HG03432 (cell line): ENCODE results near the gene NELFE.
A peak's percentile ranks its signal among the peaks of the same experiment; 100 is the strongest.
"Not testable (repeated sequence)": the region's sequence is repeated elsewhere in the genome, so short reads cannot be mapped to it uniquely, and the experiment has no call there.

Experiments used
- ATAC-seq: cut with Tn5 transposase; IDR thresholded peaks from one replicate; pipeline ENCODE4 v1.9.1; 2021; ENCODE audit warnings: mild to moderate bottlenecking, moderate library complexity; ENCODE audit not compliant: unreplicated experiment

Gene NELFE, protein sequence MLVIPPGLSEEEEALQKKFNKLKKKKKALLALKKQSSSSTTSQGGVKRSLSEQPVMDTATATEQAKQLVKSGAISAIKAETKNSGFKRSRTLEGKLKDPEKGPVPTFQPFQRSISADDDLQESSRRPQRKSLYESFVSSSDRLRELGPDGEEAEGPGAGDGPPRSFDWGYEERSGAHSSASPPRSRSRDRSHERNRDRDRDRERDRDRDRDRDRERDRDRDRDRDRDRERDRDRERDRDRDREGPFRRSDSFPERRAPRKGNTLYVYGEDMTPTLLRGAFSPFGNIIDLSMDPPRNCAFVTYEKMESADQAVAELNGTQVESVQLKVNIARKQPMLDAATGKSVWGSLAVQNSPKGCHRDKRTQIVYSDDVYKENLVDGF

DNA sequence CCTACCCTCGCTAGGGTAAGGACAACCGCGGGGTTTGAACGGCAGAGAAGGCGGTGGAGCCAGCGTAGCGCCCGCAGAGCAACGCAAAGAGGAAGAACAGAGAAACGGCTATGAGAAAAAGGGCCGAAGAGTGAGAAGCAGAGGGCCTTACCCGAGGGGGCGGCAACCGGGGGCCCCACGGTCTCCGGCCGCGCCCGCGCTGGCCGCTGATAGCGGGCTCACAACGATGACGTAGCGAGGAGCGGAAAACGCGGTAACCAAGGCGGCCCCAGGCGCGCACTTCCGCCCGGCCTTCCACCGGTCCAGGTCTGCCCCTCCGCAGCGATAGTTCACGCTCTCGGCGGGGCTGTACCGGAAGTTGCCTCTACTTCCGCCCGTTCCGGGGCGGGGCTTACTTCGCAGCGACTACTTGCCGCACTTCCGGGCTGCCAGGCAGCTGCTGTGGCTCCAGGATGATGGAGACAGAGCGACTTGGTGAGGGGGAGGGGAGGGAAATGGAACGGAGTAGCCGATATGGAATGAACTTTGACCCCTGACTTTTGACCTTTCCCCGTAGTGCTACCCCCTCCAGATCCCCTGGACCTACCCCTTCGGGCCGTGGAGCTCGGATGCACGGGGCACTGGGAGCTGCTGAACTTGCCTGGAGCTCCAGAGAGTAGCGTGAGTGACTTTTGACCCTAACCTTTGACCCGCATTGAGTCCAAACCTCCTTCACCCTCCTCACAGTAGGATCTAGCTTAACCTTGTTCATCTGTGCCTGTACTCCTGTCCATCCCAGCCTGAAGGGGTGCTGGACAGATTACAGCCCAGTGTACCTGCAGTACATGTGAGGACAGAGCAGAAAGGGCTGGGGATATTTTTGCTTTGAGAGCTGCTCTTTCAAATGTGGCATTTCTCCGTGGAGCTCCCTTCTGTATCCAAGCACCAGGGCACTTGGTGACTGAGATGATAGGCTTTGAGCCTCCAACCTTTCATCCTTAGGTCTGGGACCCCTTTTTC, at the start of gene NELFE, which contains the start of gene SKIC2:
TSS of gene NELFE (minus strand) at position 231 of the 999 bp plus-strand sequence. CDS start 525 bp downstream, outside the sequence.
TSS of gene SKIC2 (plus strand) at position 435 of the 999 bp plus-strand sequence. CDS start at position 453, 18 bp downstream.
- ATAC-seq, result peak; percentile 96

DNA sequence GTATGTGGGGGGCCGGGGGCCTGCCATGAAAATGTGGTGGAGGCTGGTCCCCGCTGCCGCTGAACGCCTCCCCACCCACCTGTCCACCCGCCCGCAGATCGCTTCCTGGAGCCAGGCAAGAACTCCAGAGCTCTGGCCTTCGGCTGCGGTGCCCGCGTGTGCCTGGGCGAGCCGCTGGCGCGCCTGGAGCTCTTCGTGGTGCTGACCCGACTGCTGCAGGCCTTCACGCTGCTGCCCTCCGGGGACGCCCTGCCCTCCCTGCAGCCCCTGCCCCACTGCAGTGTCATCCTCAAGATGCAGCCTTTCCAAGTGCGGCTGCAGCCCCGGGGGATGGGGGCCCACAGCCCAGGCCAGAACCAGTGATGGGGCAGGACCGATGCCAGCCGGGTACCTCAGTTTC, 49.3 kb upstream of the NELFE start:
- ATAC-seq, result not testable (repeated sequence)

DNA sequence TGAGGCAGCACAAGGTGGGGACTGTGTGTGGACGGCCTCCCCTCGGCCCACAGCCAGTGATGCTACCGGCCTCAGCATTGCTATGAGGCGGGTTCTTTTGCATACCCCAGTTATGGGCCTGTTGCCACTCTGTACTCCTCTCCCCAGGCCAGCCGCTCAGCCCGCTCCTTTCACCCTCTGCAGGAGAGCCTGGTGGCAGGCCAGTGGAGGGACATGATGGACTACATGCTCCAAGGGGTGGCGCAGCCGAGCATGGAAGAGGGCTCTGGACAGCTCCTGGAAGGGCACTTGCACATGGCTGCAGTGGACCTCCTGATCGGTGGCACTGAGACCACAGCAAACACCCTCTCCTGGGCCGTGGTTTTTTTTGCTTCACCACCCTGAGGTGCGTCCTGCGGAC, 48.3 kb upstream of the NELFE start:
- not testable (repeated sequence) for ATAC-seq

DNA sequence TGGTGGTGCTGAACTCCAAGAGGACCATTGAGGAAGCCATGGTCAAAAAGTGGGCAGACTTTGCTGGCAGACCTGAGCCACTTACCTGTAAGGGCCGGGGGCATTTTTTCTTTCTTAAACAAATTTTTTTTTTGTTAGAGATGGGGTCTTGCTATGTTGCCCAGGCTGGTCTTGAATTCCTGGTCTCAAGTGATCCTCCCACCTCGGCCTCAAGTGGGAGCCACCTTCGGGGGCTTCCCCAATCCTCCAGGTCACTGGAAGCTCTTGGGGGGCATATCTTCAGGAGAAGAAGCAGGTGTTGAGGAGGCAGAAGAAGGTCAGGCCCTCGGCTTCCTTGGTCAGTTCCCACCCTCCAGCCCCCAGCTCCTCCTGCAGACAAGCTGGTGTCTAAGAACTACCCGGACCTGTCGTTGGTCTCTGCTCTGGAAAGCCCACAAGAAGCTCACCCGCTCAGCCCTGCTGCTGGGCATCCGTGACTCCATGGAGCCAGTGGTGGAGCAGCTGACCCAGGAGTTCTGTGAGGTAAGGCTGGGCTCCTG, 47.3 kb upstream of the NELFE start:
- not testable (repeated sequence) for ATAC-seq

DNA sequence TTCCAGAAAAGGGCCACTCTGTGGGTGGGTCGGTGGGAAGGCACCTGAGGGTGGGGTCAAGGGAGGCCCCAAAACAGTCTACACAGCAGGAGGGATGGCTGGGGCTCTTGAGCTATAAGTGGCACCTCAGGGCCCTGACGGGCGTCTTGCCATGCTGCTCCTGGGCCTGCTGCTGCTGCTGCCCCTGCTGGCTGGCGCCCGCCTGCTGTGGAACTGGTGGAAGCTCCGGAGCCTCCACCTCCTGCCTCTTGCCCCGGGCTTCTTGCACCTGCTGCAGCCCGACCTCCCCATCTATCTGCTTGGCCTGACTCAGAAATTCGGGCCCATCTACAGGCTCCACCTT, 46.7 kb upstream of the NELFE start:
- not testable (repeated sequence) for ATAC-seq

DNA sequence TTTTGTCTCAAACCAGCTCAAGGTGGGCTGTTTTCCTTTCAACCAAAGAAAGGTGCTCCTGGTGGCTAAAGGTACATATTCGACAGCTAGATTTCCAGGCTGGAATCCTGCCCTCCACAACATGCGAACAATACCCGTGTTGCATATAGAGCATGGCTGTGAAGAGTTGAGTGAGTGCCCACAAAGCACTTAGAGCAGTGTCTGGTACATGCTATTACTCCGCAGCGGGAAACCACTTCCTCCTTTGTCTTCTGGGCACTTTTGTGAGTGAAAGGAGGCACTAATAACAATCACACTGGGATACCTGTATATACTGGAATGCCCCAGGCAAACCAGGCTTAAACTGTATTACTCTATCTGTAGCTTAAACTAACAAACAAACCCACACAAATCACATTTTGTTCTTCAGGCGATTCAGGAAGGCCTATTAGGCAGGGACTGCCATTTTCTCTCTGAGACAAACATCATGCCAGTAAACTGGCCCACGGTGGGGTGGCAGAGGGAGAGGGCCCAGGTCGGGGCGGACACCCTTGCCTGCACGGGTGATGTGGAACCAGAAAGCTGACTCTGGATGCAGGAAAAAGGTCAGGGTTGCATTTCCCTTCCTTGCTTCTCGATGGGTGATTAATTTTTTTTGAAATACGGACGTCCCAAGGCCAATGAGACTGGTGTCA, 46.2 kb upstream of the NELFE start:
- ATAC-seq, result not testable (repeated sequence)

DNA sequence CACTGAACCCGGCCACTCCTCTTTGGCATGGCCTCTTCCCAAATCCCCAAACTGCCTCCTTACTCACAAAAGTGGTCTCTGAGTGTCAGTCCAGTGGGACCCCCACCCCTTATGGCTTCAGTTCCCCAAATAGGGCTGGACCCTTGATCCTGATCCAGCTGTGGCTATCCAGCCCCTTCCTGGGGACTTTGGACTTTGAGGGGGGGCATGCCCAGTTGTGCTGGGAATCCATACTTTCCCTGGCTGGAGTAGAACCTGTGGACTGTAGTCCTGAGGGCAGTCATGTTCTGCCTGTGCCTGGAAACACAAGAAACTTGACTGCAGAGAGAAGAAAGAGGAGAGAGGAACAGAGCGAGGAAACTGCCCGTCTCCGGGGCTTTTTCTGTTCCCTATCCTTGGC, 45.6 kb upstream of the NELFE start:
- ATAC-seq, result not testable (repeated sequence)

DNA sequence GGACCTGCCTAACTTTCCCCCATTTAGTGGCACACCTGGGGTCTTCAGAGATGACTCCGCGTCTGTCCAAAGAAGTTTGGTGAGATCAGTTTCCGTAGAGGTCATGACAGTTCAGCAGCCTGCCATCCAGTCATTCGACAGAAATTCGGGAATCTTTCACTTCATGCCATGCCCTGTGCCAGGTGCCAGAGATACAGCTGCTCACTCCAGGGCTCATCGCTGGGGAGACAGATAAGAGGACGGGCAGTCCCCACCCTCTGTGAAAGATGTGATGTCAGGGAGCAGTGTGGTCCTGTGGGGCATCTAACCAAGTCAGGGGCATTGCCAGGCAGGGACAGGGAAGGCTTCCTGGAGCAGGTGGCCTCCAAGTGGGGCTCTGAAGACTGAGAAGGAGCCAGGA, 44.5 kb upstream of the NELFE start:
- ATAC-seq, result not testable (repeated sequence)

DNA sequence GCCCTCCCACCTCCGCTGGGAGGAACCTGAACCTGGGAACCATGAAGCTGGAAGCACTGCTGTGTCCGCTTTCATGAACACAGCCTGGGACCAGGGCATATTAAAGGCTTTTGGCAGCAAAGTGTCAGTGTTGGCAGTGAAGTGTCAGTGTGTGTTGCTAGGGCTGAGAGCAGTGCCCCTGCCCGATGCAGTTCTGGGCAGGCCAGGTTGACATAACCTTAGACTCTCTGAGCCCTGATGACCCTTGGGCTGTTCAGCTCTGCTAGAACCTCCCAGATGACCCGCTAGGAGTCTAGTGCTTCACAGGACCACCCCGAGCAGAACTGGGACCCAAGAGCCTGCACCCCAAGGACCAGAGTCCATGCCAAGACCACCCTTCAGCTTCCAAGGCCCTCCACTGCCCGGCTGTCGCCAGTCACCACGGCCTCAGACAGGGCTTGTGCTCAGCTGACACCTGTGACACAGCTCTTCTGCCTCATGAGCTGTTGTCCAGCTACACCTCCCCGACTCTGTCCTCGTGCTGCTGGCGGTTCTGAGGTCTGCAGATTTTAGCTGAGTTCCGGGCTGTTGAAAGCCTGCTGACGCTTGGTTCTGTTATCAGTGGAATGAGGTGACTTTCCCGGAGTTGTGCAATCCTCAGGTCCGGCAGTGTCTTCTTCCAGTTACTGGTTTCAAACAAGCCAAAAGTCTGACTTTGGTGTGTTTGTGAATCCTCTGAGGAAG, 43.9 kb upstream of the NELFE start:
- not testable (repeated sequence) for ATAC-seq

DNA sequence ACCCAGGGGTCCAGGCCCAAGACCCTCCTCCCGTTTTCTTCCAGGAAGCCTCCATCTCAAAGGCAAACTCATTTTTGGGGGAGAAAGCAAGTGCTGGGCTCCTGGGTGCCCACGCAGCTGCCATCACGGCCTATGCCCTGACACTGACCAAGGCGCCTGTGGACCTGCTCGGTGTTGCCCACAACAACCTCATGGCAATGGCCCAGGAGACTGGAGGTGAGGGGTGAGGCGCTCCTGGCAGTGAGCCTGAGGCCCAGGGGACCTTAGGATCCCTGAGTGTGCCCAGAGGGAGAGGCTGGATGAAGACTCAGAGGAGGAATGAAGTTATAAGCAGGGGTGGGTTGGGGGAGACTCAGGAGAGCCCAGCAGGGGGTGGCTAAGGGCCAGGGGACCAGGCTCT, 37.6 kb upstream of the NELFE start:
- not testable (repeated sequence) for ATAC-seq

DNA sequence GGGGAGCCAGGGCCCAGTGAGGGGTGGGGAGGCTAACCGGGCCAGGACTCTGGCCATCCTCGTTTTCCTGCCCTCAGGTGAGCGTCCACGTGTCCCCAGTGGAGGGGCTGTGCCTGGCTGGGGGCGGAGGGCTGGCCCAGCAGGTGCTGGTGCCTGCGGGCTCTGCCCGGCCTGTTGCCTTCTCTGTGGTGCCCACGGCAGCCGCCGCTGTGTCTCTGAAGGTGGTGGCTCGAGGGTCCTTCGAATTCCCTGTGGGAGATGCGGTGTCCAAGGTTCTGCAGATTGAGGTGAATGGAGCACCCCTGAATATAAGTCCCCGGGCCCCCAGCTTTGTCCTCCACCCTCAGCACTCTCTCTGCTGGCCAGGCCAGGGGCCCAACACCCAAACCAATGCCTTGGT, 35.6 kb upstream of the NELFE start:
- ATAC-seq, result not testable (repeated sequence)

DNA sequence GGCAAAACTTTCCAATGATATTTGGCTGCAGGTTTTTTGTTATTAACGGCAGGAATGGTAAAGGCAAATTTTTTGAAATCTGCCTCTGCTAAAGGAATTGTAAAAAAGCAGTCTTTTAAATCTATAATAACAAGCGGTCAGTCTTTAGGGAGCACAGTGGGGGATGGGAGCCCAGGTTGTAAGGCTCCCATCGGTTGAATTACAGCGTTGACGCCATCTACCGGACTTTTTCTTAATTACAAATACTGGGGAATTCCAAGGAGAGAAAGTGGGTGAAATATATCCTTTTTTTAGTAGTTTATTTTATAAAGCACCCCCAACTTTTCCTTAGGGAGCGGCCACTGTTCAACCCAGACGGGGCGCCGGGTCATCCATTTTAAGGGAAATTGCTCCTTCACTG, 30.6 kb upstream of the NELFE start:
- ATAC-seq, result not testable (repeated sequence)

DNA sequence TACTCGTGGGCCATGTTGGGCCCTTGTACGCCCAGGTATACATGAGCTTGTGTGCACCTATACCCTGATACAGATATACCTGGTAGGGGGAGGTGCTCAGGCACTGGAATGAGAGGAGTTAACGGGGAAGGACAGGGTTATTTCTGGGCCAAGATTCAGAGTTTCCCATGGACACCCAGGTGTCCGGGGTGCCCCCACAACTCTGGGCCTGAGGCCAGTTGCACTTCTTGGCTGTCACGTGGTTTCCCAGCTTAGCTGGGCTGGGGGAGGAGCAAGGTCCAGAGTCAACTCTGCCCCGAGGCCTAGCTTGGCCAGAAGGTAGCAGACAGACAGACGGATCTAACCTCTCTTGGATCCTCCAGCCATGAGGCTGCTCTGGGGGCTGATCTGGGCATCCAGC, 23.0 kb upstream of the NELFE start, which contains the start of gene C4A:
TSS of gene C4A (plus strand) at position 314 of the 400 bp plus-strand sequence. CDS start at position 365, 51 bp downstream.
- not testable (repeated sequence) for ATAC-seq

DNA sequence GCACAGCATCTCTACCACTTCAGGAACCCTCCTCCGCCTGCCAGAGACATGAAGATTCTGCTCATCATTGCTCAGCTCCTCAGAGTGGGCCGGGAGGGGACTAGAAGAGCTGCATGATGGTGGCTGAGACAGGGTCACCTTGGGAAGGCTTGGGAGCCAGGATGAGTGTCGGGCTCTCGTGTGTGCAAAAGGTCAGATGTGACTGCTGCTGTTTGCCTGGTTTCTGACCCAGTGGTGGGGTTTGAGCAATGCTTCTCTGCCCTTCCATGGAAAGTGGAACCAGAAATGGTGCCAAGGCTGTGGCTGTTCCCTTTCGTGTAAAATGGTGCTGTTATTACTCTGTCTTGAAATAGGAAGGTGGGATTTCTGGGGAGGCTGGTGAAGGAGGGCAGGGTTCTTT, 22.2 kb upstream of the NELFE start:
- ATAC-seq, result not testable (repeated sequence)

DNA sequence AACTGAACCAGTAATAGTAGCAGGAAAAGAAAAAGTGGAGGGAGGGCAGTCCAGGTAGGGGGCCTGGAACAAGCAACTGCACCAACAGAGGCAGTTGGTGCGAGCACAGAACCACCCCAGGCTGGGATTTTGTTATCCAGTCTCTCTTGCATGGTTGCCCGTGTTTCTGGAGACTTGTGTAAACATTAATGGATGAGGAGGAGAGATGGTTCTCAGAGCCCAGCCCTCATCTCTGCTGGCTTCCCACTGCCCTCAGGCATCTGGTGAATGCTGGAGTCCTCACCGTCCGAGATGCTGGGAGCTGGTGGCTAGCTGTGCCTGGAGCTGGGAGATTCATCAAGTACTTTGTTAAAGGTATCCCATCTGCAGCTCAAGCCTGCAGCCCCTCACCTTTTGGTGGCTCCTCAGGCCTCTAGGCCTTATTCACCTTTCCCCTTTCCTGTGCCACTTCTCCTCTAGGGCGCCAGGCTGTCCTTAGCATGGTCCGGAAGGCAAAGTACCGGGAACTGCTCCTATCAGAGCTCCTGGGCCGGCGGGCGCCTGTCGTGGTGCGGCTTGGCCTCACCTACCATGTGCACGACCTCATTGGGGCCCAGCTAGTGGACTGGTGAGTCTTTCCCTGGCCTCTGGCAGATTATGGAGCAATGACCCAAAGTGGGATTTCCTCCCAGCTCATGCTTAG, 21.6 kb upstream of the NELFE start:
- not testable (repeated sequence) for ATAC-seq

DNA sequence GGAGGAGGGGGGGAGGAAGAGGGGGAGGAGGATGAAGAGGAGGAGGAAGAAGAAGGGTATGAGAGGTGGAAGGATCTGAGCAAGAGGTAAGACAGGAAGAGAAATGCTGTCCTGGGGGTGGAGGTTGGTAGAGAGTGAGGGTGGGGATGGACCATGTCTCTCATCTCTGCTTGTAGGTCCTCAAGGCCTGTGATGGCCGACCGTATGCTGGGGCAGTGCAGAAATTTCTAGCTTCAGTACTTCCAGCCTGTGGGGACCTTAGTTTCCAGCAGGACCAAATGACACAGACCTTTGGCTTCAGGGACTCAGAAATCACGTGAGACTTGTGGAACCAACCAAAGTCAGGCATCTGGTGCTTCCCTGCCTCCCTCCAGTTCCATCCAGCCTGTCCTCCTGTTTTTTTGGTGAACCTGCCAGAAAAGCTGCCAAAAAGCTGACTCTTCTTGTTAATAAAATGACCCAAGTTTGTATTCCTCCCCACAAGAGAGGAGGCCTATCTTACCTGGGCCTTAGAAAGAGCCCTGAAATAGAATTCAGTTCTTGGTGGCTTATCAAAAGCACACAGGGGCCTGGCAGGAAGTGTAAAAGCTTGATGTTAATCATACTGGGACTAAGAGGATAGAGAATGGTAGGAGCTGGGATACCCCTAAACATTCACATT, 20.6 kb upstream of the NELFE start:
- ATAC-seq, result no peak

DNA sequence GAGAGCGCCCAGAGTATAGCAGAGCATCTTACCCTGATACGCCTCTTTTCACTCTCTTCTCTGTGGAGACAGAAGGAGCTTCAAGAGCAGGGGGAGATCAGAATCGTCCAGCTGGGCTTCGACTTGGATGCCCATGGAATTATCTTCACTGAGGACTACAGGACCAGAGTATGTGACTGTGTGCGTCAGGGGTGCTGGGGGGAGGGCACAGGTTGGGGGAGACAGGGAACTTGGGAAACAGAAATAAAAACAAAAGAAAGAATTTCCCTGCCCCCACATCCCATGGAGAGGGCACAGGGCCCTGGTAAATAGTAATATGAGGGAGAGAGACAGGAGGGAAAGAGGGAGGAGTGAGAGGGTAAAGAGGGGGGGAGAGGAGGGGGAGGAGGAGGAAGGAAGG, 20.1 kb upstream of the NELFE start:
- no peak for ATAC-seq

DNA sequence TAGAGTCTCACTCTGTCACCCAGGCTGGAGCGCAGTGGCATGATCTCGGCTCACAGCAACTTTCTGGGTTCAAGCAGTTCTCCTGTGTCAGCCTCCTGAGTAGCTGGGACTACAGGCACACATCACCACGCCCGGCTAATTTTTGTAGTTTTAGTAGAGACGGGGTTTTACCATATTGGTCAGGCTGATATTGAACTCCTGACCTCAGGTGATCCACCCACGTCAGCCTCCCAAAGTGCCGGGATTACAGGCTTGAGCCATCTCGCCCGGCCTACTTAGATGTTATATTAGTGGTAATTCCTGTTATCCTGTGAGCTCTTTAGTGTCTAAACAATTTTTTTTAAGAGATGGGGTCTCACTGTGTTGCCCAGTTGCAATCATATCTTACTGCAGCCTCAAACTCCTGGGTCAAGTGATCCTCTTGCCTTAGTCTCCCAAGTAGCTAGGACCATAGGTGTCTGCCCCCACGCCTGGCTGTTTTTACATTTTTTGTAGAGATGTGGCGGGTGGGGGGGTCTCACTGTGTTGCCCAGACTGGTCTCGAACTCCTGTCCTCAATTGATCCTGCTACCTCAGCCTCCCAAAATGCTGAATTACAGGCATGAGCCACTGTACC, 19.2 kb upstream of the NELFE start:
- no peak for ATAC-seq
